ENCODE data around the gene PSMB7. TPM values are rescaled to one million over a fixed set of nuclear protein-coding genes. Genes with fewer than 3 reads are reported as not detected.
A peak's percentile ranks its signal among the peaks of the same experiment; 100 is the strongest.

The PSMB7 gene
- total and polyA plus RNA-seq, 2 donors (not counting 1 experiment from before 2014, with no cell fraction given): 206 to 290 TPM

GRCh38 chr9:124344291-124345050 is 70.8 kb downstream of the PSMB7 start:
- Histone ChIP-seq H3K4me2 (ENCODE audit: extremely low read depth, insufficient read depth, low read length) (no peak overlapping the region), H4K20me1 (ENCODE audit: control insufficient read depth, extremely low read depth, insufficient read depth, low read length) (no peaks in the 10 kb centered on the region), H3K9ac (ENCODE audit: insufficient read depth, low read length) (no peak overlapping the region), H3K27me3 (ENCODE audit: control insufficient read depth, insufficient read depth, low read length) (no peaks in the 10 kb centered on the region), H2AFZ (ENCODE audit: low read length) (no peak overlapping the region), H3K4me3 (replicated peaks in 1 of 4; ENCODE audit: control extremely low read depth in 1 of 4, insufficient read depth in 1 of 4, low read depth in 3 of 4, low read length in 4 of 4) (no peak overlapping the region), H3K79me2 (ENCODE audit: control insufficient read depth, insufficient read depth, low read length) (no peaks in the 10 kb centered on the region), H3K36me3 (ENCODE audit: control insufficient read depth, insufficient read depth, low read length) (peaks cover 42% of the 10 kb centered on the region), H3K9me3 (ENCODE audit: control insufficient read depth, insufficient read depth, low read depth, low read length) (no peaks in the 10 kb centered on the region), H3K4me1 (ENCODE audit: control insufficient read depth, extremely low read depth, insufficient read depth, low read length) (peaks cover 16% of the 10 kb centered on the region), H3K27ac (ENCODE audit: insufficient read depth, low read length) (no peak overlapping the region)
- DNase-seq (ENCODE audit: low read depth in 2 of 2): no peak
- TF ChIP-seq EZH2 (IDR thresholded peaks at IDR 0.05; ENCODE audit: low read length, missing control alignments): no peak
- TF ChIP-seq, protein P1, sequence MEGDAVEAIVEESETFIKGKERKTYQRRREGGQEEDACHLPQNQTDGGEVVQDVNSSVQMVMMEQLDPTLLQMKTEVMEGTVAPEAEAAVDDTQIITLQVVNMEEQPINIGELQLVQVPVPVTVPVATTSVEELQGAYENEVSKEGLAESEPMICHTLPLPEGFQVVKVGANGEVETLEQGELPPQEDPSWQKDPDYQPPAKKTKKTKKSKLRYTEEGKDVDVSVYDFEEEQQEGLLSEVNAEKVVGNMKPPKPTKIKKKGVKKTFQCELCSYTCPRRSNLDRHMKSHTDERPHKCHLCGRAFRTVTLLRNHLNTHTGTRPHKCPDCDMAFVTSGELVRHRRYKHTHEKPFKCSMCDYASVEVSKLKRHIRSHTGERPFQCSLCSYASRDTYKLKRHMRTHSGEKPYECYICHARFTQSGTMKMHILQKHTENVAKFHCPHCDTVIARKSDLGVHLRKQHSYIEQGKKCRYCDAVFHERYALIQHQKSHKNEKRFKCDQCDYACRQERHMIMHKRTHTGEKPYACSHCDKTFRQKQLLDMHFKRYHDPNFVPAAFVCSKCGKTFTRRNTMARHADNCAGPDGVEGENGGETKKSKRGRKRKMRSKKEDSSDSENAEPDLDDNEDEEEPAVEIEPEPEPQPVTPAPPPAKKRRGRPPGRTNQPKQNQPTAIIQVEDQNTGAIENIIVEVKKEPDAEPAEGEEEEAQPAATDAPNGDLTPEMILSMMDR (conservative IDR thresholded peaks at IDR 0.05 in 1 of 2, IDR thresholded peaks at IDR 0.05 in 1 of 2; ENCODE audit: low read depth in 1 of 2, low read length in 2 of 2): no peak

DNA sequence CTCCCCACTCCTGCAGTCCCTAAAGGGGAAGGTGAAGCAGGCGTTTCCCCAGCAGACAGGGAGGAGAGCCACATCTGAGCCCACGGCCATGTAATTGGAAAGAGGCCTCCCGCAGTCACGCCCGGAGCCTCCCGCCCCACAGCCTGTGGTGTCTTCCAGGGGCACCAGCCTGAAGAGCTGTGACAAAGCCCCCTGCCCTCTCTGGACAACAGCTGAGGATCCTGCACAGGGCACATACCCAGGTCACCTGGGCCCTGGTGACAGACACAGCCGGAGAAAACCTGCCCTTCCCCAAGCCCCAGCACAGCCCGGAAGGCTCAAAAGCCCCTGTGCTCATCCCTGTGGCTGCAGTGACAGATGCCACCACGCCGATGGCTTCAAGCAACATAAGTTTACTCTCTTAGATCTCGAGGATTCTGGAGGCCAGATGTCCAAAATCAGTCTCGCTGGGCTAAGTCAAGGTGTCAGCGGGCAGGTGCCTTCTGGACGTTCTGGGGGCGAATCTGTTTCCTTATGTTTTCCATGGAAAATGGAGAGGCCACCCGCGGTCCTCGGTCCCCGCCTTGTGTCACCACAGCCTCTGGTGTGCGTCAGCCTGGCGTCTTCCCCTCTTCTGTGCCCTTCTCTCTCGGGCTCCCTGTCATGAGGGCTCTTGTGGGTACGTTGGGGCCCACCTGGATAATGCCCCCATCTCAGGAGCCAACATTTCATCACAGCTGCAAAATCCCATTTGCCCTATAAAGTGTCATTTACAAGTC is 71.5 kb downstream of the PSMB7 start:
- H3K27ac ChIP-seq (ENCODE audit: insufficient read depth, low read length): peak overlapping the region; percentile 83
- no peak overlapping the region for H2AFZ ChIP-seq (ENCODE audit: low read length)
- no peaks in the 10 kb centered on the region for H3K27me3 ChIP-seq (ENCODE audit: control insufficient read depth, insufficient read depth, low read length)
- no peaks in the 10 kb centered on the region for H4K20me1 ChIP-seq (ENCODE audit: control insufficient read depth, extremely low read depth, insufficient read depth, low read length)
- H3K4me2 ChIP-seq (ENCODE audit: extremely low read depth, insufficient read depth, low read length): peak overlapping the region; percentile 71
- TF ChIP-seq EZH2 (IDR thresholded peaks at IDR 0.05; ENCODE audit: low read length, missing control alignments): no peak
- TF ChIP-seq, protein P1 (conservative IDR thresholded peaks at IDR 0.05 in 1 of 2, IDR thresholded peaks at IDR 0.05 in 1 of 2; ENCODE audit: low read depth in 1 of 2, low read length in 2 of 2): no peak
- H3K9me3 ChIP-seq (ENCODE audit: control insufficient read depth, insufficient read depth, low read depth, low read length): no peaks in the 10 kb centered on the region
- no peaks in the 10 kb centered on the region for H3K79me2 ChIP-seq (ENCODE audit: control insufficient read depth, insufficient read depth, low read length)
- H3K4me3 ChIP-seq (replicated peaks in 1 of 4; ENCODE audit: control extremely low read depth in 1 of 4, insufficient read depth in 1 of 4, low read depth in 3 of 4, low read length in 4 of 4): no peak overlapping the region
- no peak for DNase-seq (ENCODE audit: low read depth in 2 of 2)
- peak overlapping the region; percentile 37 for H3K9ac ChIP-seq (ENCODE audit: insufficient read depth, low read length)
- peaks cover 40% of the 10 kb centered on the region for H3K36me3 ChIP-seq (ENCODE audit: control insufficient read depth, insufficient read depth, low read length)
- H3K4me1 ChIP-seq (ENCODE audit: control insufficient read depth, extremely low read depth, insufficient read depth, low read length): peaks cover 16% of the 10 kb centered on the region

DNA sequence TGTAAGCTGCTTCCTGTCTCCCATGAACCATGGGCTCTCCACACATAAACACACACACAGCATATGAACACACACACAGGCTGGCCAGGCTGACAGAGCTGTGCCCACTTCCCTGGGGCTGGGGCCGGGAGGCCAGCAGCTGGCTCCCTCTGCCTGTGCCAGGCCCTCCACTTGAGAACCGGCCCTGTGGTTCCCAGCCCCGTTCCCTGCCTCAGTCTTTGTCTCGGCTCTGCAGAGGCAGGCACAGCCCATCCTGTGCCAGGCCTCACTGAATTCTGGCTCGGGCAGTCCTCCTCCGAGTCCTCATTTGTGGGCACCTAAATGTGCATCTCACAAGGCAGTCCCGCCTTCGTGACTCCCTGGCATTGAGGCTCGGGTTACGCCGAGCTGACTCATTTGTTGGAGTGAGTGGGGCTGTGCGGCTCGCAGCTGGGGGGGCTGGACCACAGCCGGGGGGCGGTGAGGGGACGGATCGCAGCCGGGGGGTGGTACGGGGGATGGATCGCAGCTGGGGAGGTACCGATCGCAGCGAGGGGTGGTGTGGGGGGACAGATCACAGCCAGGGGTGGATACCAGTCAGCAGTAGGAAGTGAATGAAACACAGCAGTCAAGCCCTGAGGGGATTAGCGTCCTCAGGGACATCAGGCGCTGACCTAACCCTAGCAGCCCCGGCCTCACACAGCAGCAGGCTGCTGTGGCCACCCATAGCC is 72.3 kb downstream of the PSMB7 start:
- Histone ChIP-seq H3K4me3 (replicated peaks in 1 of 4; ENCODE audit: control extremely low read depth in 1 of 4, insufficient read depth in 1 of 4, low read depth in 3 of 4, low read length in 4 of 4) (peak overlapping the region in 1 of 4 experiments; percentile 20), H3K4me1 (ENCODE audit: control insufficient read depth, extremely low read depth, insufficient read depth, low read length) (peaks cover 16% of the 10 kb centered on the region), H3K27ac (ENCODE audit: insufficient read depth, low read length) (peak overlapping the region; percentile 83), H3K27me3 (ENCODE audit: control insufficient read depth, insufficient read depth, low read length) (no peaks in the 10 kb centered on the region), H3K4me2 (ENCODE audit: extremely low read depth, insufficient read depth, low read length) (peak overlapping the region; percentile 71), H3K79me2 (ENCODE audit: control insufficient read depth, insufficient read depth, low read length) (no peaks in the 10 kb centered on the region), H3K9ac (ENCODE audit: insufficient read depth, low read length) (peak overlapping the region; percentile 37), H3K9me3 (ENCODE audit: control insufficient read depth, insufficient read depth, low read depth, low read length) (no peaks in the 10 kb centered on the region), H4K20me1 (ENCODE audit: control insufficient read depth, extremely low read depth, insufficient read depth, low read length) (no peaks in the 10 kb centered on the region), H3K36me3 (ENCODE audit: control insufficient read depth, insufficient read depth, low read length) (peaks cover 36% of the 10 kb centered on the region), H2AFZ (ENCODE audit: low read length) (no peak overlapping the region)
- TF ChIP-seq, protein P1 (conservative IDR thresholded peaks at IDR 0.05 in 1 of 2, IDR thresholded peaks at IDR 0.05 in 1 of 2; ENCODE audit: low read depth in 1 of 2, low read length in 2 of 2): no peak
- TF ChIP-seq EZH2 (IDR thresholded peaks at IDR 0.05; ENCODE audit: low read length, missing control alignments): no peak
- DNase-seq (ENCODE audit: low read depth in 2 of 2): peak; percentile 92 to 93
